ENCODE results near the gene SLC6A9.

The SLC6A9 gene

DNA sequence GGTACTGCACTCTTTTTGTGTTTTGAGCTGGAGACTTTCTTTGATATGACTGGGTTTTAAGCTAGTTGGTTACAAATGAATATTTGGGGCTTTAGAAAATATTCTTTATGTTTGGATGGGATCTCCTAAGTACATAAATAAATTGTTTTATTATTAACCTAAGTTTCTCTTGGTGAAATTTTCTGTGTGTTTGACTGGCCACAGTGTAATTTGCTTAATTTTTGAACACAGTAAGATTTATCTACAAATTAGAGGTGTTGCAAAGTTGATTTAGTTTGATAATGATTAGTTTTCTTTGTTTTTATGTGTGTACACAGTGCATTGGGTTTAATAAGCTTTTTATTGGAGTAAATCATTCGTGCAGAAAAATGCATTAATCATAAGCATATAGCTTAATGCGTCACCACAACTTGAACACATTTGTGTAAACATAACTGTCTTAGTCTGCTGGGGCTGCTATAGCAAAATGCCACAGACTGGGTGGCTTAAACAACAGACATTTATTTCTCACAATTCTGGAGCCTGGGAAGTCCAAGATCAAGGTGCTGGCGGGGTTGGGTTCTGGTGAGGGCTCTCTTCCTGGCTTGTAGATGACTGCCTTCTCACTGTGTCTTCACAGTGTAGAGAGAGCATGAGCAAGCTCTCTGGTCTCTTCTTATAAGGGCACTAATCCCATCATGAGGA lies 17.4 kb upstream of the SLC6A9 start:
- DNase-seq (ENCODE audit: extremely low read depth in 1 of 2, low read depth in 1 of 2), result no peak

DNA sequence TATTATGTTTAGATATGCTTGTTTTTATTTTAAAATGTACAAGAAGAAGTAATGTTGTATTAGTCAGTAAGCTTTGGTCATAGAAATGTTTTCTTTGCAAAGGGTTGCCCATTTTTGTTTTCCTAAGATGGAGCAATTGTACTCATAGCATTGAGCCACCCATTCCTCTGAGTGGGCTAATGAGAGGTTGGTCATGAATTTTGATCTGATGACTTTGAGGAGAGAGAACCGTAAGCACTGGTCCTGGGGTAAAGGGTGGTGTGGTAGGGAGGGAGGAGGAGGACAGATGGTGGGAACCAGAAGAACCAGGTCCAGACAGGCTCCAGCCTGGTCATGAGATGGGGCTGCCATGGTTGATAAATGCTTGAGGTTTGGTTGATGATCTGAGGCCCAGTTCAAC lies 15.9 kb upstream of the SLC6A9 start:
- no peak for DNase-seq (ENCODE audit: extremely low read depth in 1 of 2, low read depth in 1 of 2)

DNA sequence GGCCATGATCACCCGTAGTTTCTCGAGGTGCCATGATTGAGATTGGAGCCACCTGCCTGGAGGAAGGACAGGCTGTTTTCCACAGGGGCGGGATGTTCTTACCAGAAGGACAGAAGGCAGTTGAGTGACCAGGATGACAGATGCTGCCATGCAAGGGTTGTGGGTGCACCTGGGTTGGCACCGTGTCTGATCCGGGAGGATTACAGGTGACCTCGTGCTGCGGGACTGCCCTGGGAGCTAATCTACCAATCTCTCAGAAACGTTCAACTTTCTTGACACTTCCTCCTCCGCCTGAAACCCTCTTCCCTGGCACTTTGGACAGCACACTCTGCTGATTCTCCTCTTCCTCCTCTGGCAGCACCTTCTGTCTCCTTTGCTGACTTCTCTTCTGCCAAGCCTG lies 13.8 kb upstream of the SLC6A9 start:
- DNase-seq (ENCODE audit: extremely low read depth in 1 of 2, low read depth in 1 of 2), result no peak

DNA sequence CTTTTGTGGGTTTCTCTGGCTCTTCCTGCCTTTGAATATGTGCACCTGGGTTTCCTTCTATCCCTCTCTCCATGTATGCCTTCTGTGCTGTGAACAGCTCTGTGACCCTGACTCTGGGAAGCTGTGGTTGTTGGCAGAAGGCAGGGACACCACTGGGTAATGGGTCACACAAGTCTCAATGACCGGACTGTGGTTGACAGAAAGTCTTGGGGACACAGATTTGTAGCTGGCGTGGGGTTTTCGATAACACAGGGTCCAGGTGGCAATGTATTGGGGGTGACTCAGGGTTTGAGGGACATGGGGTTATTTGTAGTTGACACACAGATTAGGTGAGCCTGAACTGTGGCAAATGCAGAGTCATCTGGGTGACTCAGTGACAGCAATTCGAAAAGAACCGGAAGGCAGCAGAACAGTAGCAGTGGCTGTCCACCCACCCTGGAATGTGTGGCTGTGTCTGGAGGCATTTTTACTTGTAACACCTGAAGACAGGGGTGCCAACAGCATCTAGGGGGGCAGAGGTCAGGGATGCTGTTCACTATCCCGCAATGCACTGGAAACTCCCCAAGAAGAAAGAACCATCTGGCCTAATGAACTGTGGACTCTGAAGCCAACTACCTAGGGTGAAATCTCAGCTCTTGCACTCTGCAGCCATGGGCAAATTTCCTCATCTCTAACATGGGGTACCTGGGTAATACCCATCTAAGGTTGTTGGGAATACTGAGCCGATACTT lies 13.0 kb upstream of the SLC6A9 start:
- no peak for DNase-seq (ENCODE audit: extremely low read depth in 1 of 2, low read depth in 1 of 2)

DNA sequence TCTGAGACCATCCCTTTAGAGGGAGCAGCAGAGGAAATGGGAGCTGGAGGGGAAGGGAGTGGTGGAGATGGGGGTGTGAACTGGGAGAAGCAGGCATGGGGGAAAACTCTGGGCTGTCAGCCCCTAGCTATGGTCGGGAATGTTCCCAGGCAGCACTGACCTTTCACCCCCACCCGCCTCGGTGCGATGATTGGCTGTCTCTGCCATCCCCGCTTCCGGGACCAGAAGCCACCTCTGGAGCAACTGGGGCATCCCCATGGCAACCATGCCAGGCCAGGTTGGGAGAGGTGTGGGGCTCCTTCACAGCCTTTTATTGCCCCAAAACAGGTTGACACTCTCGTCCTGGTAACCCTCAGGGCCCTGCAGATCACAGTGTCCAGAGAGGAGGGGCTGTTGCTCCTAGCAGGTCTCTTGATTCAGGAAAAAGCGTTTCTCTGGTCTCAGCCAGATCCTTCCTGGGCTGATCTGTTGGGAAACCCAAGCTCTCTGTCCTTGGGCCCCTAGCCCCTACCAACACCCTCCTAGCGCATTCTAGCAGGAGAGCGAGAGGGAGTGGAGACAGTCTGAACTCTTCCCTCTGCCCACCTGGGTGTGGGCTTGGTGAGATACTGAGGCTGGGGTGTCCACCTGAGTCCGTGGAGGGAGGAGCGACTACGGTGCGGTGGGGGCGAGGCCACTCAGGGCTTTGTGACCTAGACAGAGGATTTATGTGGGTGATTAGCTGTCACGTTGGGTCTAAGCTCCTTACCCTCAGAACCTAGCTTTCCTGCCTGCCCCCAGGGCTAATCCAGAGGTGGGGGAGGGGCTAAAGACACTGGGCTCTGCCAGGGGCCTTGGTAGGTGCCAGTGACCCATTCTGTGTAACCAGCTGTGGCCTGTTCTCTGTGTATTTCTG lies 12.2 kb upstream of the SLC6A9 start:
- no peak for DNase-seq (ENCODE audit: extremely low read depth in 1 of 2, low read depth in 1 of 2)

DNA sequence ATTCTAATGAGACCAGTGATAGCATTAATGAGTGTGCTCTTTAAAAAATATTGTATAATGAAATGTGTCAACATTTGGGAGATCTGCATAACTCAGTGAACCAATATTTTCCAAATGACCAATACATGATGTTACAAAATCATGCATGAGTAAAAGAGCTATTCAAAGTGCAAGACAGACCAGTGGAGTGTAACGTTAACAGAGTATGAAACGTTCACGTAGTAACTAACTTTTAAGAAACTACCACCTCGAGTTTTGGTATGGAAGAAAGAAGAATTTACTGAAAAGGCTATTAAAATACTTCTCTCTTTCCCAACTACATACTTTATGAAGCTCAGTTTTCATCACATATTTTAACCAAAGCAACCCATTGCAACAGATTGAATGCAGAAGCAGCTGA lies 9.6 kb upstream of the SLC6A9 start:
- no peak for DNase-seq (ENCODE audit: extremely low read depth in 1 of 2, low read depth in 1 of 2)

DNA sequence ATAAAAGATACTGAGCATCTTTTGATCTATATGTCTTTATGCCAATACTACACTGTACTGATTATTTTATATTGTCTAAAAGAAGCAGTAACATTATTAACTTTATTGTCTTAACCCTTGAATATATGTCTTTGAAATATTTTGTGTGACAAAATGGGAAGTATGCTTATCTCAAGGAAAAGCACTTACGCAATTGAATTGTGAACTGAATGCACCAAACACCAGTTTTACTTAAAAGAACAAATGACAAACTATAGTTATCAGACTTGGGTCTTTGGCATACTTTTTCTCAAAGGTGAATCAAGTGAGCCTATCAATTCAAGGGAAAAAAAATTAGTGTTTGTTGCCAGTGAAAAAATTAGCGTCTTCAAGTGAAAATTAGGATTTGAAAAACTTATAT lies 9.2 kb upstream of the SLC6A9 start:
- no peak for DNase-seq (ENCODE audit: extremely low read depth in 1 of 2, low read depth in 1 of 2)

DNA sequence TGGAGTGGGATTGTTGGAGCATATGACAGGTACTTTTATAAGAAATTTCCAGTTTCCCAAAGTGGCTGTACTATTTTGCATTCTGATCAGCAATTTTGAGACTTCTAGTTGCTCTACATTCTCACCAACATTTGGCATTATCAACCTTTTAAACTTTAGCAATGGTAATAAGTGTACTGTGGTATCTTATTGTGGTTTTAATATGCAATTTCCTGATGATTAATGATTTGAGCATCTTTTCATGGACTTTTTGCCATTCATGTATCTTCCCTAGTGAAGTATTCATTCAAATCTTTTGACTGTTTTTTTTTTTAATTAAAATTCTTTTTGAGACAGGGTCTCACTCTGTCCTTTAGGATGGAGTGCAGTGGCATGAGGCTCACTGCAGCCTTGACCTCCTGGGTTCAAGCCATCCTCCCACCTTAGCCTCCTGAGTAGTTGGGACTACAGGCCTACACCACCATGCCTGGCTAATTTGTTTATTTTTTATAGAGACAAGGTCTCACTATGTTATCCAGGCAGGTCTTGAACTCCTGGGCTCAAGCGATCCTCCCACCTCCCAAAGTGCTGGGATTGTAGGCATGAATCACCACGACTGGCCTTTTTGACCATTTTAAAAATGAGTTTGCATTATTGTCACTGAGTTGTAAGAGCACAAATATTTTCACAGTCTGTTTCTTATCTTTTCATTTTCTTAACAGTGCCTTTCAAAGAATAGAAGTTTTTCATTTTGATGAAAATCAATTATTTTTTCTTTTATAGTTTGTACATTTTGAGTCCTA lies 7.8 kb upstream of the SLC6A9 start:
- DNase-seq (ENCODE audit: extremely low read depth in 1 of 2, low read depth in 1 of 2), result no peak

DNA sequence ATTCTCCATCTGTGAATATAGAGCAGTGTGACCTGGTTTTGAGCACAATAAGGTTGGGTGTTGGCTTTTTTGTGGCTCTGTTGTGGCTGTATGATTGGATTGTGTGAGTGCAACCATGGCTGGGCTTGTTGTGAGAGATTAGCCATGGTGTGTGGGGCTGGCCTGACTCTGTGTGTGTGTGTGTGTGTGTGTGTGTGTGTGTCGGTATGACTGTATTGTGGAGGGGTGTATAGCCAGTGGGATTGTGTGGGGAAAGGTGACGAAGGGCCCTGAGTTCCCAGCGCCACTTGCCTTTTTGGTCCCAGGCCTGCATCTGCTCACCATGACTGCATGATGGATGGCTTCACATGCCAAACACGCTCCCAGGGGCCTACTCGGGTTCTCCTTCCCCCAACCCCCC lies 5.9 kb upstream of the SLC6A9 start:
- DNase-seq (ENCODE audit: extremely low read depth in 1 of 2, low read depth in 1 of 2), result no peak

DNA sequence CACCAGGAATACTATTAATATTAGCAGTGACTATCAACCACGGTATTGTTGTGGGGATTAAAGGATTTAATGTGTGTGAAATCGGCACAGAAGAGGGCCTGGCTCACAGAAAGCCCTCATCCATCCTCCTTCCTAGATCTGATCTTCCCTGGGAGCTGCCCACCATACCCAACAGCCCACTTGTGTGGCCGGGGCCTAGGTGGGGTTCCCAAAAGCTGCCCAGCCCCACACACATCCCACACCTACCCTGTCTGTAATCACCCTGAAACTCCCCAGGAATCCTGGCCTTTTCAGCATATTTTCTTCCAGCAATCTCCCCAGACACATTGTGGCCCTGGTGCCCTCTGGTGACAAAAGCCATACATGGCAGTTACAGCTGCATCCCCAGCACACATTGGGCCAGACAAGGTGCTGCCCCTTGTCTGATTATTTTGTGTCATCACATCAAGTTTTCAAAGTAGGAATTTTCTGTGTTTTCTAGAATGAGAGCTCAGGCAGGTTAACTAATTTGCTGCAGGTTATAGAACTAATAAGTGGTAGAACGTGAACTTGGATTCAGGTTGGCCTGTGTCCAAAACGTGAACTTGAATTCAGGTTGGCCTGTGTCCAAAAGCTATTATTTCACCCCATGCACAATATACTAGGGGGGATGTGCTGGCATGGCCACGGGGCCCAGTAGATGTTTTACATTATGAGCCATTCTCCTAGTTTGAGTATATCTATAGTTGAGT lies 5.3 kb upstream of the SLC6A9 start:
- DNase-seq (ENCODE audit: extremely low read depth in 1 of 2, low read depth in 1 of 2), result peak in 1 of 2 donors; percentile 38

DNA sequence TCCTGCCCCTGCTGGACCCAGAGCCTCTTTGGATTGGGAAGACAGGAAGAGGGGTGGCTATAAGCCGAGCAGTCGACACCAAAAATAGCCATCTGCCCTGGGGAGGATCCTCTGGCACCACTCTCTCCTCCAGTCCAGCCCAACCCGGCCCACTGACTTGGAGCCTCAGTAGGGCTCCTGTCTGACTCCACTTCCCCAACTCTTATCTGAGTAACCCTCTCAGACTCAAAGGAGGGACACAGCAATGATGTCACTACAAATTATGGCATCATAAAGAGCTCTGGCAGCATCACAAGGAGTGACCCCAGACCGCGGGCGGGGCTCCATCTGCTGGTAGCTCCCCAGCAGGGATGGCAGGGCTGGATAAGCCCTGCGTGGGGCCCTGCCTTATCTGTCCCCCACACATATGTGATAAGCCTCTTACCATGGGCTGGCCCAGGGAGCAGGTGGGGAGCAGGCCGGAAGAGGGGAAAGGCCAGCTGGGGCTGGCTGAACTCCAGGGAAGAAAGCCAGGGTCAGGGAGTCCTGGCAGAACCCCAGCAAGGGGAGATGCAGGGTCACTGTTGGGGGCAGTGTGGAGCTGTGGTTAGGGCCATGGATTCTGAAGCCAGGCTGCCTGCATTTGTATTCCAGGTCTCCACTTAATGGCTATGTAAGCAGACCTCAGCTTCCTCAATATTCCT lies 4.6 kb upstream of the SLC6A9 start:
- DNase-seq (ENCODE audit: extremely low read depth in 1 of 2, low read depth in 1 of 2), result no peak

DNA sequence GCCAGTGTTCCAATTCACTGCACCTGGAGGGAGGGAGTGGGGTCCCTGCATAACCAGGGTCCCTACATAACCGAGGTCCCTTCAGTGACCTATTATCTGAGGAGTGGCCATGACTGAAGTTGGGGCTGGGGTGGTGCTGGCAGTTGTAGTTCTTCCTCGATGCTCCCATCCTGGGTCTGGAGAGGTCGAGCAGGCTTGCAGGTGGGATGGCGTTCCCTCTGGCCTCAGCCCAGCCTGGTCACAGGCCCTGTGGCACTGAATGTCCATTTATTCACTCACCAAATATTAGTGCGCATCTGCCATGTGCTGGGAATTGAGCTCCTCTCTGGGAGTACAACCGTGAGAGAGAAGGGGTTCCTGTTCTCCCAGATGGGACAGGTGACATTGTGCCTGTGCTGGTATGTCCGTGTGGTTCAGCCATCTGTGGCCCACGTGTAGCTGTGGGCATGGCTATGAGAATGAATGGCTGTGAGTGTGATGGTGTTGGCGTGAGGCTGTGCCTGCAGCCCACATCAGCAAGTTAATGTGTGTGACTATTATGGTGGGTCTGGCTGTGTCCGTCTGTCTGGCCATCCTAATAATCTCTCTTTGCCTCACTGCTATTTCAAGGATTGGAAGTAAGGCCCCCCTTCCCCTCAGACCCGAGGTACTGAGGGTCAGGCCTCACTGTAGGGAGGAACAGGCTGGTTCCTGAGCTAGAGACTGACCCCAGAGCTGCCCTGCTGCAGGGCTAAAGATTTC lies 3.9 kb upstream of the SLC6A9 start:
- DNase-seq (ENCODE audit: extremely low read depth in 1 of 2, low read depth in 1 of 2), result no peak

DNA sequence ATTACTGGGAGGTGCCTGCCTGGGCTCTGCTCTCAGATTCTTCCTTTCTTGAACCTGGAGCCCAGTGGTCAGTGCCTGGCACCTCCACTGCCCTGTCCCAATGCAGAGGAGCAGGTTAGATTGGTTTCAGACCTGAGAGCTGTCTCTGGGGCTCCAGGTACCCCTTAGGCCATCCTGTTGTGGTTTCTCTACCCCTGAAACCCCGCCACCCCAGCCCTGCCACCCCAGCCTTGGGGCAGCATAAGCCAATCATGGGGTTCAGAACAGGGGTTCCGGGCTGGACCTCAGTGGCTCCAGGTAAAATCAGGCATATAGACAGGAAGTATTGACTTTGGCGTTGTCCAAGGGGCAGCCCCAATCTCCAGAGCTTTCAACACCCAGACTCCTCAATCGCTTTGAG lies 3.2 kb upstream of the SLC6A9 start:
- no peak for DNase-seq (ENCODE audit: extremely low read depth in 1 of 2, low read depth in 1 of 2)

DNA sequence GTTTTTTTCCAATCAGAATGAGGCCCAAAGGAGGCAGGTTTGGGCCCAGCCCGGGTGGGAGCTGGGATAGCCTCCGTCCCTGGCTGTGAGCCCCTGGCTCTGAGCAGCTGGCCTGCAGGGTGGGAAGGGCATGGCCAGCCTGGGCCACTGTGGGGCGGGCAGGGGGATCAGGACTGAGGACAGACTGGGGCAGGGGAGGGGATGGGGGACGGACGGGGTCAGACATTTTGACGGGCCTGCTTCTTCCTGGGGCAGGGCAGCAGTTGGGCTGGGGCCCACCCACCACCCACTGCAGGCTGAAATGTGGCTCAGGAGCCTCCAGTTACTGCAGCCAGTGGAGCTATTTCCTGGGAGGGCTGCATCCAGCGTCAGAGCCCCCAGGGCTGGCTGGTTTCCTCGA lies 2.5 kb upstream of the SLC6A9 start:
- no peak for DNase-seq (ENCODE audit: extremely low read depth in 1 of 2, low read depth in 1 of 2)

DNA sequence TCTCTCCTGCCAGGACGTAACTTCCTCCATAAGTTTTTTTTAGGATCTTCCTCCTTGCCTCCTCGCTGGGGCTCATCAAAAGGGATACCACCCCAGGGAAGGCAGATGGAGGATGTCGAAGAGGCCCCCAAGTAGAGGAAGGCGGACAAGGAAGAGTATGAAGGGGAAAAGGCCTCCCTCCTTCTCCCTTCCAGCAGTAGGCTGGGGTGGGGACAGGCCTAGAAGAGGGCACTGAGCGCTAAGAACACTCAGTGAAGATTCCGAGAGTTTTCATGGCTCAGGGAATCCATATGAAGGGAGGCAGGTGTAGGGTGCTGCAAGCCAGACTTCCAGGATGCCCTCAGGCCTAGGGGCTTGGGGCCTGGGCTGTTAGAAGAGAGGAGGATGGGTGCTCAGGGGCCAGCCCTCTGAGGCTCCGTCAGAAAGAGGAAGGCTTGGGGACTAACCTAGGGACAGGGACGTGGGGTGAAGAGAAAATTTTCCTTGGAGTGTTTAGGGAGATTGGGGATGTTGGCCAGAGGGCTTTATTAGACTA lies 1.8 kb upstream of the SLC6A9 start:
- no peak for DNase-seq (ENCODE audit: extremely low read depth in 1 of 2, low read depth in 1 of 2)

DNA sequence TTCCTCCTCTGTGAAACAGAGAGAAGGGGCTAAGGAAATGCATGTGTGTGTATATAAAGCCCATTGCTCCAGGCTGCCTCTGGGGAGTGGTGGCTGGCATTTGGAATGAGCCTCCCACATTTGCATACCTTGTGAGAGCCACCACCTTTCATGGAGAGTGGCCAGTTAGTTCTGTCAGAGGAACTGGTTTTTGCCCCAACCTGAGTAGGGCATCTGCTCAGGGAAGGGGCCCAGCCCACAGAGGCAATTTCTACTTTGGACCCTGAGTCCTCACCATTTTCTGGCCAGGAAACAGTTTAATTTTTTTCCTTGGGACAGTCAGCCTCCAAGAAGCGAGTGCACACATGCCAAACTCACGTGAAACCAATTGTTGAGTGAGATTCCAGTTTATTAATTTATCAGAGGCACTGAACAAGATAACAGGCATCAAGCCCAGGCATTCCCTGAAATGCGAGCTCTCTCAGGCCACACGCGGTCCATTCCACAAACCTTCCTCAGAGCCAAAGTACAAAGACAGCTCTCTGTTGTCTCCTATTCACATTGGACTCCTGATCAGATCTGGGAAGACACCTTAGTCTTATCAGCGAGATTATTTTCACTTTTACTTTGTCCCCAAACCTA lies 1.0 kb upstream of the SLC6A9 start:
- DNase-seq (ENCODE audit: extremely low read depth in 1 of 2, low read depth in 1 of 2), result no peak

DNA sequence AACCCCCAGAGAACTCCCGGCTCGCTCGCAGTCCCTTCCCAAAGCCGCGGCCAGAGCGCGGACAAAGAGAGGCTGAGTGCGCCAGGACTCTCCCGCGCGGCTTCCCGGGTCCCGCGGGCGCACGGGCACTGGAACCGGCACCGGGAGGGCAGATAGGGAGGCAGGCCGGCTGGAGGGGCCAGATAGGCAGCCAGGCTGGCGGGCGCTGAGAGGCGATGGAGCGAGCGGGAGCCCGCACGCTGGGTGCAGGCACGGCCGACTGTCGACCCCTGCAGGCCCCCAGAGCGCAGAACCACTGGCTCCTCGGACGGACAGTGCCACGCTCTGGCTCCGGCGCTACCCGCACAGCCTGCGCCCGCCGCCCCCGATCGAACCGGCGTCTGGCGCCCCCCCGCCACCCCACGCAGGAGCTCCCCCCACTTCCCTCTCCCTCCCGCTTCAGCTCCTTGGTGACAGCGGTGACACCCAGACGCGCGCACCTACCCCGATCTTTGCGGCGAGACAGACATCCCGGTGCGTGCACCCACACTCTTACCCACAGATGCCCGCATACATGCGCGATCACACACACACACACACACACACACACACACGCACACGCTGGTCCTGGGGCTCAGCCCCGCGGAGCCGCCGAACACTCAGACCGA lies 534 bp downstream of the SLC6A9 start:
- DNase-seq (ENCODE audit: extremely low read depth in 1 of 2, low read depth in 1 of 2), result peak in 1 of 2 donors; percentile 7

Data from activated CD8-positive, alpha-beta memory T cell treated with anti-CD3 and anti-CD28 coated beads for 1 hour (primary cell).